PC-9 (cell line): ENCODE results near the gene TK1. TPM values are rescaled to one million over a fixed set of nuclear protein-coding genes. Genes with fewer than 3 reads are reported as not detected.

Experiments
- BruUV-seq: library from RNA; stranded (reverse); fragments of 400-500 nt; replicated peaks from 2 replicates; lab custom pipeline; 2021; lab: Mats Ljungman, UMichigan
- CTCF ChIA-PET: fragments of 300-600 bp; sonication (Branson Sonifier 250); formaldehyde crosslinking; loops from one replicate; lab custom pipeline; 2022; ENCODE audit warnings: antibody characterized with exemption; lab: Charles Lee
- POLR2A ChIA-PET: fragments of 300-600 bp; sonication (Branson Sonifier 250); formaldehyde crosslinking; loops from one replicate; lab custom pipeline; 2022; ENCODE audit warnings: antibody characterized with exemption; ENCODE audit not compliant: unreplicated experiment; lab: Charles Lee
- DNase-seq, 2 experiments: peaks; one replicate each; pipeline versions ENCODE4 v3.0.0 to v3.0.0-alpha.2; 2015 to 2022; ENCODE audit warnings: mixed read lengths in 1 of 2
- H2AFZ ChIP-seq: fragments of 200-600 bp; sonication (generic); 2 replicates; pipeline ENCODE4 v1.8.1; 2017; ENCODE audit warnings: antibody characterized with exemption
- H3F3A ChIP-seq: fragments of 200-600 bp; sonication (generic); 2 replicates; pipeline ENCODE4 v1.8.1; 2017; ENCODE audit warnings: antibody characterized with exemption, mild to moderate bottlenecking, low read depth; ENCODE audit not compliant: insufficient read depth
- H3K27ac ChIP-seq: fragments of 200-600 bp; sonication (generic); 2 replicates; pipeline ENCODE4 v1.6.1; 2016; ENCODE audit warnings: mixed run types
- H3K27me3 ChIP-seq: fragments of 200-600 bp; sonication (generic); 2 replicates; pipeline ENCODE4 v1.6.1; 2016; ENCODE audit warnings: low read depth, mixed run types; ENCODE audit not compliant: insufficient read depth
- H3K36me3 ChIP-seq: fragments of 200-600 bp; sonication (generic); 2 replicates; pipeline ENCODE4 v1.6.1; 2016; ENCODE audit warnings: low read depth, mixed run types
- H3K4me1 ChIP-seq: fragments of 200-600 bp; sonication (generic); replicated peaks from 2 replicates; pipeline ENCODE4 v1.6.1; 2016; ENCODE audit warnings: mixed run types; ENCODE audit not compliant: insufficient read depth
- H3K4me2 ChIP-seq: fragments of 200-600 bp; sonication (generic); 2 replicates; pipeline ENCODE4 v1.6.1; 2017; ENCODE audit warnings: mixed run types
- H3K4me3 ChIP-seq: fragments of 200-600 bp; sonication (generic); 2 replicates; pipeline ENCODE4 v1.6.1; 2016; ENCODE audit warnings: mixed run types
- H3K79me2 ChIP-seq: fragments of 200-600 bp; sonication (generic); 2 replicates; pipeline ENCODE4 v1.6.1; 2017; ENCODE audit warnings: low read depth, mixed run types
- H3K9me2 ChIP-seq: fragments of 200-600 bp; sonication (generic); 2 replicates; pipeline ENCODE4 v1.8.1; 2017; ENCODE audit warnings: mild to moderate bottlenecking; ENCODE audit not compliant: insufficient read depth
- H3K9me3 ChIP-seq: fragments of 200-600 bp; sonication (generic); 2 replicates; pipeline ENCODE4 v1.8.1; 2016; ENCODE audit warnings: low read depth; ENCODE audit not compliant: insufficient read depth
- H4K20me1 ChIP-seq: fragments of 200-600 bp; sonication (generic); 2 replicates; pipeline ENCODE4 v1.8.1; 2017; ENCODE audit not compliant: insufficient read depth
- CTCF ChIP-seq: fragments of 200-600 bp; sonication (generic); conservative IDR thresholded peaks from 2 replicates; pipeline ENCODE4 v1.6.1; 2017; ENCODE audit warnings: mixed run types, antibody characterized with exemption, mild to moderate bottlenecking, moderate library complexity
- EZH2 ChIP-seq: fragments of 200-600 bp; sonication (generic); IDR thresholded peaks from 2 replicates; pipeline ENCODE4 v1.8.0; 2017; ENCODE audit warnings: antibody characterized with exemption, low read depth
- intact Hi-C: fragments of 100-400 bp; cut with micrococcal nuclease; formaldehyde crosslinking; loops from one replicate; pipeline ENCODE4 v1.10.0; 2022; ENCODE audit not compliant: unreplicated experiment
- total RNA-seq: library from RNA; stranded (reverse); gene quantifications from 2 replicates; pipeline ENCODE4 v1.2.3, GENCODE V29; 2021

TK1 gene
- total RNA-seq, 1 experiment from 2014 or later = 137 TPM

- intact Hi-C loops = no loop called here
- no peaks in the 10 kb centered on the region for H3K9me2 ChIP-seq
- H3K4me2 ChIP-seq = no peak overlapping the region
- no peaks in the 10 kb centered on the region for H4K20me1 ChIP-seq
- ChIA-PET CTCF (interaction anchor here (0.6 kb wide), 2 partner anchors 36 to 39 kb away, joined by 3 to 4 read pairs; no protein-coding TSS in a partner anchor), POLR2A (interaction anchor here (0.6 kb wide), 1 partner anchor 10 kb away, joined by 6 read pairs; no protein-coding TSS in a partner anchor)
- H3K4me1 ChIP-seq = peaks cover 19% of the 10 kb centered on the region
- BruUV-seq = no TSS peak
- H3K27ac ChIP-seq = no peak overlapping the region
- H2AFZ ChIP-seq = no peak overlapping the region
- DNase-seq = no peak
- H3K4me3 ChIP-seq = no peak overlapping the region
- H3K79me2 ChIP-seq = peaks cover 13% of the 10 kb centered on the region
- peaks cover 19% of the 10 kb centered on the region; the same call in 1 of the 2 replicates for H3F3A ChIP-seq
- H3K36me3 ChIP-seq = no peaks in the 10 kb centered on the region
- TF ChIP-seq CTCF (no peak), EZH2 (no peak)
- no peaks in the 10 kb centered on the region for H3K9me3 ChIP-seq
- H3K27me3 ChIP-seq = no peaks in the 10 kb centered on the region
Measured at GRCh38 chr17:78130090-78130436, 56.8 kb downstream of the TK1 start.

GRCh38 chr17:78129351-78130089 lies 57.3 kb downstream of the TK1 start:
- CTCF ChIA-PET = interaction anchor here (0.6 kb wide), 1 partner anchor 38 kb away, joined by 3 read pairs; no protein-coding TSS in a partner anchor
- H3K9me2 ChIP-seq = no peaks in the 10 kb centered on the region
- H3K4me1 ChIP-seq = peaks cover 19% of the 10 kb centered on the region
- peaks cover 19% of the 10 kb centered on the region; the same call in 1 of the 2 replicates for H3F3A ChIP-seq
- no TSS peak for BruUV-seq
- H2AFZ ChIP-seq = no peak overlapping the region
- POLR2A ChIA-PET = interaction anchor here (0.7 to 0.8 kb wide), 2 partner anchors 13 to 16 kb away, joined by 3 to 21 read pairs; no protein-coding TSS in a partner anchor
- no peaks in the 10 kb centered on the region for H3K36me3 ChIP-seq
- no peaks in the 10 kb centered on the region for H3K27me3 ChIP-seq
- peak overlapping the region; percentile 96; the same call in 1 of the 2 replicates for H3K4me2 ChIP-seq
- H3K27ac ChIP-seq = no peak overlapping the region
- TF ChIP-seq CTCF (no peak), EZH2 (no peak)
- H3K79me2 ChIP-seq = peaks cover 13% of the 10 kb centered on the region
- intact Hi-C loops = loop anchor here (2.0 kb wide), 1 partner anchor 57 kb away; the partner anchor contains the start of genes AFMID and TK1
- DNase-seq = no peak
- H4K20me1 ChIP-seq = no peaks in the 10 kb centered on the region
- peak overlapping the region; percentile 49; the same call in 1 of the 2 replicates for H3K4me3 ChIP-seq
- no peaks in the 10 kb centered on the region for H3K9me3 ChIP-seq

GRCh38 chr17:78128551-78129350 lies 58.1 kb downstream of the TK1 start, which contains the start of gene TMC6:
Gene TMC6, minus strand, starts transcription at chr17:78128755. Its CDS starts 1,923 bp downstream, at chr17:78126832.
- ChIA-PET CTCF (interaction anchor here (0.6 to 1.0 kb wide), 3 partner anchors 9 to 232 kb away, joined by 5 to 19 read pairs (median 6); no protein-coding TSS in a partner anchor), POLR2A (interaction anchor here (0.7 to 1.2 kb wide), 7 partner anchors 14 to 897 kb away, joined by 3 to 21 read pairs (median 7); partner anchors contain the start of gene TK1)

More at GRCh38 chr17:78128551-78129350, 58.1 kb downstream of the TK1 start, which contains the start of gene TMC6:
- Histone ChIP-seq H3F3A (peaks cover 18% of the 10 kb centered on the region; the same call in 1 of the 2 replicates), H3K27ac (peak within 1 kb of the TSS; percentile 69), H3K4me2 (peak within 1 kb of the TSS; percentile 96), H3K27me3 (no peaks in the 10 kb centered on the region), H3K9me2 (no peaks in the 10 kb centered on the region), H3K4me1 (peaks cover 19% of the 10 kb centered on the region), H3K36me3 (no peaks in the 10 kb centered on the region), H4K20me1 (no peaks in the 10 kb centered on the region), H3K4me3 (peak within 1 kb of the TSS; percentile 81), H3K79me2 (peaks cover 13% of the 10 kb centered on the region), H2AFZ (peak within 1 kb of the TSS; percentile 74; the same call in 1 of the 2 replicates), H3K9me3 (no peaks in the 10 kb centered on the region)
- peak; percentile 83 to 92 for DNase-seq
- intact Hi-C loops = loop anchor here (1.0 to 2.0 kb wide), 2 partner anchors 46 to 58 kb away; partner anchors contain the start of genes AFMID and TK1
- BruUV-seq = no TSS peak
- TF ChIP-seq EZH2 (no peak), CTCF (no peak)
